Measurements from ENCODE around the gene CHST11. TPM values are rescaled to one million over a fixed set of nuclear protein-coding genes. Genes with fewer than 3 reads are reported as not detected.
"Not testable (repeated sequence)": the region's sequence is repeated elsewhere in the genome, so short reads cannot be mapped to it uniquely, and the experiment has no call there.

Gene CHST11
- total and polyA plus RNA-seq, 9 donors = 4.0 to 39.9 (median 20.1) TPM

GRCh38 chr12:104741497-104742367 lies 285.0 kb downstream of the CHST11 start:
- Histone ChIP-seq H3K27me3 (no peaks in the 10 kb centered on the region), H3K36me3 (no peaks in the 10 kb centered on the region), H3K27ac (no peak overlapping the region), H3K4me1 (ENCODE audit: insufficient read depth) (no peaks in the 10 kb centered on the region), H3K4me3 (no peak overlapping the region), H3K9me3 (no peaks in the 10 kb centered on the region)
- intact Hi-C loops (cut with DNase I) = no loop called here
- 96 to 97% (median 96%) methylated on average over 15 of the region's 15 CpGs for WGBS, 3 donors
- TF ChIP-seq CTCF (IDR thresholded peaks at IDR 0.05) (no peak), EP300 (IDR thresholded peaks at IDR 0.05) (no peak), POLR2A (IDR thresholded peaks at IDR 0.05) (no peak)
- no peak for DNase-seq

GRCh38 chr12:104742551-104743201 lies 285.9 kb downstream of the CHST11 start:
- DNase-seq = no peak
- no peak overlapping the region for H3K27ac ChIP-seq

GRCh38 chr12:104743202-104743580 lies 286.4 kb downstream of the CHST11 start:
- no peaks in the 10 kb centered on the region for H3K36me3 ChIP-seq
- DNase-seq = no peak
- no peak overlapping the region for H3K27ac ChIP-seq
- WGBS, 3 donors = 95 to 98% (median 97%) methylated on average over 2 of the region's 2 CpGs
- no peaks in the 10 kb centered on the region for H3K9me3 ChIP-seq
- no peaks in the 10 kb centered on the region for H3K27me3 ChIP-seq
- no peaks in the 10 kb centered on the region for H3K4me1 ChIP-seq (ENCODE audit: insufficient read depth)
- intact Hi-C loops (cut with DNase I) = no loop called here
- H3K4me3 ChIP-seq = no peak overlapping the region
- TF ChIP-seq POLR2A (IDR thresholded peaks at IDR 0.05) (no peak), CTCF (IDR thresholded peaks at IDR 0.05) (no peak), EP300 (IDR thresholded peaks at IDR 0.05) (no peak)

More at GRCh38 chr12:104742551-104743201, 285.9 kb downstream of the CHST11 start:
- 65 to 71% (median 66%) methylated on average over 16 of the region's 16 CpGs for WGBS, 3 donors
- Histone ChIP-seq H3K4me3 (no peak overlapping the region), H3K4me1 (ENCODE audit: insufficient read depth) (no peaks in the 10 kb centered on the region), H3K9me3 (no peaks in the 10 kb centered on the region), H3K27me3 (no peaks in the 10 kb centered on the region), H3K36me3 (no peaks in the 10 kb centered on the region)
- intact Hi-C loops (cut with DNase I) = no loop called here
- TF ChIP-seq CTCF (IDR thresholded peaks at IDR 0.05) = no peak
- no peak for TF ChIP-seq EP300 (IDR thresholded peaks at IDR 0.05)
- TF ChIP-seq POLR2A (IDR thresholded peaks at IDR 0.05) = no peak

- intact Hi-C loops (cut with DNase I); H3K27ac ChIP-seq; H3K4me3 ChIP-seq; H3K9me3 ChIP-seq; H3K36me3 ChIP-seq; DNase-seq; H3K27me3 ChIP-seq; H3K4me1 ChIP-seq (ENCODE audit: insufficient read depth): not testable (repeated sequence)
- WGBS, 3 donors = 92 to 96% (median 93%) methylated on average over 6 of the region's 6 CpGs
Observed at GRCh38 chr12:104743753-104744548, 287.2 kb downstream of the CHST11 start.

Measured in ovary (tissue), 9 donors.